ENCODE data around the gene OAF. TPM values are rescaled to one million over a fixed set of nuclear protein-coding genes. Genes with fewer than 3 reads are reported as not detected.

The OAF gene
- total RNA-seq, 1 donor from 2014 or later = 17.8 TPM

DNA sequence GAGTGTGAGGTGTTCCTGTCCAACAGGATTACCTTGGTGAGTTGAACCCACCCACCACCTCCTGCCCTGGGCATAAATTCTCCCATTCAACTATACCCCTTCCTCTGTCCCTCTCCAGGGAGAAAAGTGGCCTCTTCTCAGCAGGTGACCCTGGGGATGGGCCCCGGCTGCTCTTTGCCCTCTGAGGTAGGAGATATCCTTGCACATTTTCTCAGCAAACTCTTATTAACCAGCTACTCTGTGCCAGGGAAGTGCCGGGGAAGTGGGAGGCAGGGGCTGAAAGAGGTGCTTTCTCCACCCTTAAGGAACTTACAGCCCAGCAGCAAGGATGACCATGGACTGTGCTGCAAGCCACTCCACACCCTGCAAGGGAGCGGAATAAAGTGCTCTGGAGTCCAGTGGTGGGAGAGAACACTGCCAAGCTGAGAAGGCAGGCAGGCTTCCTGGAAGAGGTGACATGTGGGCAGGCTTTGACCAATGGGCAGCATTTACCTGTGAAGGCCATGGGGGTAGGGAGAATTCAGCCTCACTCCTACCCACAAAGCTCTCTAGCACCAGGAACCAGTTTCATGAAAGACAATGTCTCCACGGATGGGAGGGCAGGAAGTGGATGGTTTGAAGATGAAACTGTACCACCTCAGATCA is 21.9 kb upstream of the OAF start:
- Histone ChIP-seq H3K4me3 (no peak overlapping the region), H3K27ac (no peak overlapping the region), H3K9me3 (no peaks in the 10 kb centered on the region), H3K36me3 (no peaks in the 10 kb centered on the region), H3K4me1 (peaks cover 14% of the 10 kb centered on the region), H3K27me3 (ENCODE audit: low read depth) (no peaks in the 10 kb centered on the region)
- intact Hi-C loops (cut with DNase I) = no loop called here
- TF ChIP-seq, protein P1, sequence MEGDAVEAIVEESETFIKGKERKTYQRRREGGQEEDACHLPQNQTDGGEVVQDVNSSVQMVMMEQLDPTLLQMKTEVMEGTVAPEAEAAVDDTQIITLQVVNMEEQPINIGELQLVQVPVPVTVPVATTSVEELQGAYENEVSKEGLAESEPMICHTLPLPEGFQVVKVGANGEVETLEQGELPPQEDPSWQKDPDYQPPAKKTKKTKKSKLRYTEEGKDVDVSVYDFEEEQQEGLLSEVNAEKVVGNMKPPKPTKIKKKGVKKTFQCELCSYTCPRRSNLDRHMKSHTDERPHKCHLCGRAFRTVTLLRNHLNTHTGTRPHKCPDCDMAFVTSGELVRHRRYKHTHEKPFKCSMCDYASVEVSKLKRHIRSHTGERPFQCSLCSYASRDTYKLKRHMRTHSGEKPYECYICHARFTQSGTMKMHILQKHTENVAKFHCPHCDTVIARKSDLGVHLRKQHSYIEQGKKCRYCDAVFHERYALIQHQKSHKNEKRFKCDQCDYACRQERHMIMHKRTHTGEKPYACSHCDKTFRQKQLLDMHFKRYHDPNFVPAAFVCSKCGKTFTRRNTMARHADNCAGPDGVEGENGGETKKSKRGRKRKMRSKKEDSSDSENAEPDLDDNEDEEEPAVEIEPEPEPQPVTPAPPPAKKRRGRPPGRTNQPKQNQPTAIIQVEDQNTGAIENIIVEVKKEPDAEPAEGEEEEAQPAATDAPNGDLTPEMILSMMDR (IDR thresholded peaks at IDR 0.05) = no peak
- no peak for ATAC-seq
- DNase-seq = no peak

DNA sequence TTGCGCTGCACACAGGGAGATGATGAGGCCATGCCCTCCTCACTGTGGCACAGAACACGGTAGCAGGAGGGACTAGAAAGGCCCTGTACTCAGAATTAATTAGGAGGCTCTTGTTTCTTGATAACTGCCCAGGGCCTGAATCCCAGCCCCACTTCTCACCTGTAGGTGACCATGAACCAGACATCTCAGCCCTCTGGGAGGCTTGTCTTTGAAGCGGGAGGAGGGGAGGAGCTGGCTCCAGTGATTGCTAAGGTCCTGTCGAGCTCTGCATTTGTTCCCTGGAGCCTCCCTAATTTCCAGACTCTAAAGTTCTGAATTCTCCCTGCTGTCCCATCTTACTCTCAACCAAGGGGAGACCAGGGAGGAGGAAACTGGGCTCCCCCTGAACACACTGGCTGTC is 19.8 kb upstream of the OAF start:
- DNase-seq (no peak), ATAC-seq (no peak)
- no peak overlapping the region for H3K4me3 ChIP-seq
- H3K9me3 ChIP-seq = no peaks in the 10 kb centered on the region
- TF ChIP-seq, protein P1 (IDR thresholded peaks at IDR 0.05) = no peak
- intact Hi-C loops (cut with DNase I) = no loop called here
- H3K4me1 ChIP-seq = peaks cover 5% of the 10 kb centered on the region
- no peaks in the 10 kb centered on the region for H3K27me3 ChIP-seq (ENCODE audit: low read depth)
- no peaks in the 10 kb centered on the region for H3K36me3 ChIP-seq
- no peak overlapping the region for H3K27ac ChIP-seq

DNA sequence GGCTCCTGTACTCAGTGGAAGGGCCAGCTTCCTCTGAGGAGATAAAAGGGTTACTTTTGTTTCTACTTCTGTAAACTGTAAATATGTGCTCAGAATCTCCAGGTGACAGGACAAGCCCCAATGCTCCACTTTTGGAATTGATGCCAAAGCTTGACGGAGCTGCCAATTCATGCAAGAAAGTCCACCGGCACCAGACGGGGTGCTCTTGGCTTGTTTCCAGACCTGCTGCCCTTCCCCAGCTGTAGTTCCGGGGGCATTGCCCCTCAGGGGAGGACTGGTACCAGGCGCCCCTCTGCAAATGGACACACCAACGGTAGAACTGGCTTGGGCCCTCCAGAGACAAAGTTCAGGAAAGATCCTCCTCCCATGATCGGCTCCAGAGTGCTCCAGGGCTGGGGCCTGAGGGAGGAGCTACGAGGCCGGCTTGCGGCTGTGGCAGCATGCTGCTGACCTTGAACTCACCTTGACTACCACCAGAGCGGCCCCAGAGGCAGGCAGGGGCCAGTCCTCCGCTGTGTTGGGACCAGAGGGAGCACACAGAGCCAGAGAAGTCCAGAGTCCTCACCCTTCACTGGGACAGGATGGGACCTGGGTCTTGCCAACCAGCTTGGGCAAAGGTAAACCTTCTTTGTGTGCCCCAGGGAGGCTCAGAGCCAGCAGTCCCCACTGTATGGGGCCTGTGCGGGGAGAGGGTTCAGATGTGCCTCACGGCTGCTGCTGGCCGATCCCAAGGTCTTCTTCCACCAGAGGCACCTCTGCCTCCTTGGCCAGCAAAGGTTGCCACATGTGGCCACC is 17.8 kb upstream of the OAF start:
- Histone ChIP-seq H3K27me3 (ENCODE audit: low read depth) (no peaks in the 10 kb centered on the region), H3K9me3 (no peaks in the 10 kb centered on the region), H3K36me3 (no peaks in the 10 kb centered on the region), H3K4me1 (no peaks in the 10 kb centered on the region), H3K27ac (no peak overlapping the region), H3K4me3 (no peak overlapping the region)
- DNase-seq (no peak), ATAC-seq (peak in 1 of 2 donors; percentile 14)
- intact Hi-C loops (cut with DNase I) = no loop called here
- TF ChIP-seq, protein P1 (IDR thresholded peaks at IDR 0.05) = no peak

DNA sequence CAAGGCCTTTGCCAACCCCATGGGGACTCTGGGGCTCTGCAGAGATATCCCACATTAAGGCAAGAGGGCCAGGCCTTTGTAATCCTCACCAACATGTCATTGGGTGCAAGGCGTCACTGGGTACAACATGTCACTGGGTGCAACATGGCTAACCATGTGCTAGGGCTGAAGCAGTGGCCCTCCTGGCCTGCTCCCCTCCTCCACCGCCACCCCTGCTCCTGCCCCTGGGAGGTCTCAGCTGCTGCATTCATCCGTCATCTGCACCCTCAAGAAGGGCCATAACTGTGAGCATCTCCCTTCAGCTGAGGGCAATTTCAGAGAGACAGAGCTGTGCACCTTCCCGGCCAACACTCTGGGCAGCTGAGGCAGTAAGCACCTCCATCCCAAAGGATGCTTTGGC is 16.7 kb upstream of the OAF start:
- no peaks in the 10 kb centered on the region for H3K4me1 ChIP-seq
- intact Hi-C loops (cut with DNase I) = no loop called here
- no peaks in the 10 kb centered on the region for H3K36me3 ChIP-seq
- no peak overlapping the region for H3K27ac ChIP-seq
- TF ChIP-seq, protein P1 (IDR thresholded peaks at IDR 0.05) = no peak
- H3K4me3 ChIP-seq = no peak overlapping the region
- no peak for ATAC-seq
- DNase-seq = no peak
- no peaks in the 10 kb centered on the region for H3K9me3 ChIP-seq
- H3K27me3 ChIP-seq (ENCODE audit: low read depth) = no peaks in the 10 kb centered on the region

DNA sequence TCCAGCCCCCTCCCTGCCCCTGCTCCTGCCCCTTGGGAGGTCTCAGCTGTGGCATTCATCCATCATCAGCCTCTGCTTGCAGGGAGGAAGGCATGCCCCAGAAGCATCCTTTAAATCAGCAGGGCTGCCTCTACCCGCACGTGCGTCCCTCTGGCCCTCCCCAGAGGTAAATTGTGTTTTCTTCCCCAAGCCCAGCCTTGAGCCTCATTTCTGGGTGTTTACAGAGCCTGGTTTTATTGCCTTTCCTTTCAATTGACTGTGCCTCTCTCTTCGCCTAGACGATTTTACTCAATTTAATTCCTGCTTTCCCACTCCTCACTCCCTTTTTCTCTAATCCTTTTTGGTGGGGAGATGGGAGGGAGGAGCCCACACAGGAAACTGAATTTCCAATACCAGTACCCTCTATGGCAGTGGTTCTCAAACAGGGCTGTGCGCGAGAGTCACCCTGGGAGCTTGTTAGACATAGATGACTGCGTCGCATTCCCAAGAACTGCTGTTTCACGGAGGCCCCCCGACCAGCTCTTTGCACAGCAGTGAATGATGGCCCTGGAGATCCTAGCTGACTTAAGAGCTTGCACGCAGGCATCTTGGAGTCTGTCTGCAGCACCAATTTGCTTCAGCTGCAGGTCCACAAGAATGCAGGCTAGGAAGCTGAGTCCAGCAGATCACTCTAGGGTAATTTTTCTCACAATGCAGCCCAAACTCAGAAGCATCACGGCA is 15.1 kb upstream of the OAF start:
- TF ChIP-seq, protein P1 (IDR thresholded peaks at IDR 0.05) = no peak
- ATAC-seq (no peak), DNase-seq (no peak)
- intact Hi-C loops (cut with DNase I) = no loop called here
- no peaks in the 10 kb centered on the region for H3K36me3 ChIP-seq
- H3K9me3 ChIP-seq = no peaks in the 10 kb centered on the region
- no peaks in the 10 kb centered on the region for H3K4me1 ChIP-seq
- peaks cover 2% of the 10 kb centered on the region for H3K27me3 ChIP-seq (ENCODE audit: low read depth)
- H3K27ac ChIP-seq = no peak overlapping the region
- H3K4me3 ChIP-seq = no peak overlapping the region

All from lower lobe of right lung (tissue), 2 donors.